Lung (tissue), 12 donors: ENCODE measurements around the gene SLC43A3. TPM values are rescaled to one million over a fixed set of nuclear protein-coding genes. Genes with fewer than 3 reads are reported as not detected.

Experiments
- ATAC-seq: fragments of 200-7000 bp; cut with Tn5 transposase; one replicate; pipeline ENCODE4 v1.9.1; 2020; ENCODE audit warnings: moderate number of reproducible peaks; ENCODE audit not compliant: insufficient read depth, low FRiP score
- DNase-seq, 3 donors: peaks; one replicate each; pipeline ENCODE4 v3.0.0-alpha.2; 2013 to 2017
- H3K27ac ChIP-seq, 2 donors: one replicate each; pipeline ENCODE4 v1.5.1; 2013; ENCODE audit warnings: mild to moderate bottlenecking in 2 of 2, moderate library complexity in 2 of 2, control low read depth in 1 of 2, inconsistent platforms in 1 of 2, low read depth in 1 of 2, low read length in 1 of 2
- H3K27me3 ChIP-seq, 3 donors: one replicate each; pipeline ENCODE4 v1.5.1; 2013; ENCODE audit warnings: low read length in 2 of 3; ENCODE audit not compliant: control insufficient read depth in 3 of 3, insufficient read depth in 3 of 3
- H3K36me3 ChIP-seq, 4 donors: one replicate each; pipeline ENCODE4 v1.5.1; 2013; ENCODE audit warnings: low read length in 4 of 4, mild to moderate bottlenecking in 1 of 4, moderate library complexity in 1 of 4; ENCODE audit not compliant: control insufficient read depth in 4 of 4, insufficient read depth in 4 of 4
- H3K4me1 ChIP-seq, 5 donors: one replicate each; pipeline ENCODE4 v1.5.1; 2013; ENCODE audit warnings: low read length in 5 of 5, mild to moderate bottlenecking in 2 of 5, moderate library complexity in 1 of 5; ENCODE audit not compliant: control insufficient read depth in 5 of 5, insufficient read depth in 5 of 5
- H3K4me3 ChIP-seq: one replicate; pipeline ENCODE4 v1.5.1; 2013; ENCODE audit warnings: mild to moderate bottlenecking, control low read depth, moderate library complexity
- H3K9ac ChIP-seq, 2 donors: one replicate each; pipeline ENCODE4 v1.5.1; 2013; ENCODE audit warnings: low read length in 2 of 2, control low read depth in 1 of 2; ENCODE audit not compliant: insufficient read depth in 1 of 2
- H3K9me3 ChIP-seq, 4 donors: one replicate each; pipeline ENCODE4 v1.5.1; 2013; ENCODE audit warnings: low read length in 3 of 4, mild to moderate bottlenecking in 1 of 4, moderate library complexity in 1 of 4; ENCODE audit not compliant: control insufficient read depth in 4 of 4, insufficient read depth in 3 of 4
- CTCF ChIP-seq: IDR thresholded peaks from 2 replicates; pipeline ENCODE4 v1.5.1; 2012; ENCODE audit warnings: mild to moderate bottlenecking; ENCODE audit errors: control extremely low read depth, extremely low read depth
- WGBS, 2 donors: extraction: QIAGEN DNeasy Blood & Tissue Kit; methylation state at CpG; one replicate each; pipeline ENCODE4 v1.1.7; 2013; 5-methylcytosine and 5-hydroxymethylcytosine counted together
- polyA plus RNA-seq, 2 donors: library from polyadenylated mRNA; stranded (reverse); fragments of 200-250 nt; gene quantifications; one replicate each; pipeline ENCODE4 v1.2.1, GENCODE V29; 2013
- total RNA-seq, 2 donors: library from RNA; depleted of rRNA in 1 of 2; stranded (reverse); fragments of >200 nt in 1 of 2; gene quantifications; one replicate each; pipeline ENCODE4 v1.2.1, GENCODE V29; 2014 to 2021
- donor health status: control.
- donor health status: control.
- donor health status: Bipolar disorder and iron deficiency.
- donor health status: healthy.
- donor health status: DM: yes; HTN: yes; CAD: no.

Gene SLC43A3
- total and polyA plus RNA-seq, 4 donors = 23.3 to 155 (median 105) TPM

- Histone ChIP-seq H3K27ac (no peak overlapping the region), H3K9me3 (no peaks in the 10 kb centered on the region), H3K9ac (no peak overlapping the region), H3K4me1 (peaks cover 0 to 3% (median 0%) of the 10 kb centered on the region in 5 donors), H3K27me3 (peaks cover 0 to 2% (median 0%) of the 10 kb centered on the region in 3 donors), H3K4me3 (no peak overlapping the region), H3K36me3 (no peaks in the 10 kb centered on the region)
- no peak for TF ChIP-seq CTCF
- WGBS, 2 donors = 53 to 63% methylated on average over 3 of the region's 3 CpGs
- DNase-seq (no peak), ATAC-seq (no peak)
Observed at GRCh38 chr11:57373146-57373545, 53.8 kb downstream of the SLC43A3 start.

- Histone ChIP-seq H3K4me3 (no peak overlapping the region), H3K27ac (no peak overlapping the region), H3K9me3 (no peaks in the 10 kb centered on the region), H3K36me3 (no peaks in the 10 kb centered on the region), H3K9ac (no peak overlapping the region), H3K4me1 (peaks cover 0 to 6% (median 0%) of the 10 kb centered on the region in 5 donors), H3K27me3 (peaks cover 0 to 2% (median 0%) of the 10 kb centered on the region in 3 donors)
- no peak for ATAC-seq
- TF ChIP-seq CTCF = no peak
- no peak for DNase-seq
Observed at GRCh38 chr11:57370941-57371340, 56.0 kb downstream of the SLC43A3 start.

GRCh38 chr11:57370251-57370650 lies 56.7 kb downstream of the SLC43A3 start:
- ATAC-seq = no peak
- DNase-seq = no peak
- no peak for TF ChIP-seq CTCF

GRCh38 chr11:57368845-57369232 lies 58.1 kb downstream of the SLC43A3 start:
- Histone ChIP-seq H3K9me3 (no peaks in the 10 kb centered on the region), H3K27me3 (peaks cover 0 to 2% (median 0%) of the 10 kb centered on the region in 3 donors), H3K36me3 (no peaks in the 10 kb centered on the region), H3K4me1 (peaks cover 0 to 6% (median 0%) of the 10 kb centered on the region in 5 donors), H3K27ac (no peak overlapping the region), H3K4me3 (no peak overlapping the region), H3K9ac (no peak overlapping the region)
- DNase-seq = no peak
- TF ChIP-seq CTCF = no peak
- 64 to 66% methylated on average over 5 of the region's 5 CpGs for WGBS, 2 donors
- ATAC-seq = no peak

More at GRCh38 chr11:57370251-57370650, 56.7 kb downstream of the SLC43A3 start:
- Histone ChIP-seq H3K36me3 (no peaks in the 10 kb centered on the region), H3K27me3 (peaks cover 0 to 2% (median 0%) of the 10 kb centered on the region in 3 donors), H3K9ac (no peak overlapping the region), H3K9me3 (no peaks in the 10 kb centered on the region), H3K27ac (no peak overlapping the region), H3K4me3 (no peak overlapping the region), H3K4me1 (peaks cover 0 to 6% (median 0%) of the 10 kb centered on the region in 5 donors)
- 93 to 94% methylated on average over 7 of the region's 7 CpGs for WGBS, 2 donors
